Activated naive CD4-positive, alpha-beta T cell treated with anti-CD3 and anti-CD28 coated beads, Interleukin-2, amount 10 ng/mL, durations not matched to agents 7 days and 5 days (primary cell): Measurements from ENCODE around the gene LENG8.

Source experiments
- CTCF ChIA-PET: fragments of 350-600 bp; sonication (Branson Sonifier 250); formaldehyde crosslinking; loops from one replicate; lab custom pipeline; 2021; ENCODE audit warnings: antibody characterized with exemption; lab: Charles Lee
- DNase-seq: peaks from one replicate; pipeline ENCODE4 v3.0.0-alpha.2; 2020
- H3K27ac Mint-ChIP-seq: one replicate; pipeline ENCODE4 v1.8.0; 2021; ENCODE audit warnings: mild to moderate bottlenecking, moderate library complexity, mixed read lengths
- H3K27me3 Mint-ChIP-seq: one replicate; pipeline ENCODE4 v1.8.0; 2021; ENCODE audit warnings: mild to moderate bottlenecking, mixed read lengths
- H3K36me3 Mint-ChIP-seq: one replicate; pipeline ENCODE4 v1.8.0; 2021; ENCODE audit warnings: mixed read lengths
- H3K4me1 Mint-ChIP-seq: one replicate; pipeline ENCODE4 v1.8.0; 2021; ENCODE audit warnings: mixed read lengths
- H3K4me3 Mint-ChIP-seq: one replicate; pipeline ENCODE4 v1.8.0; 2021; ENCODE audit warnings: mild to moderate bottlenecking, moderate library complexity, mixed read lengths
- H3K9me3 Mint-ChIP-seq: one replicate; pipeline ENCODE4 v1.8.0; 2021; ENCODE audit warnings: mixed read lengths

The LENG8 gene

DNA sequence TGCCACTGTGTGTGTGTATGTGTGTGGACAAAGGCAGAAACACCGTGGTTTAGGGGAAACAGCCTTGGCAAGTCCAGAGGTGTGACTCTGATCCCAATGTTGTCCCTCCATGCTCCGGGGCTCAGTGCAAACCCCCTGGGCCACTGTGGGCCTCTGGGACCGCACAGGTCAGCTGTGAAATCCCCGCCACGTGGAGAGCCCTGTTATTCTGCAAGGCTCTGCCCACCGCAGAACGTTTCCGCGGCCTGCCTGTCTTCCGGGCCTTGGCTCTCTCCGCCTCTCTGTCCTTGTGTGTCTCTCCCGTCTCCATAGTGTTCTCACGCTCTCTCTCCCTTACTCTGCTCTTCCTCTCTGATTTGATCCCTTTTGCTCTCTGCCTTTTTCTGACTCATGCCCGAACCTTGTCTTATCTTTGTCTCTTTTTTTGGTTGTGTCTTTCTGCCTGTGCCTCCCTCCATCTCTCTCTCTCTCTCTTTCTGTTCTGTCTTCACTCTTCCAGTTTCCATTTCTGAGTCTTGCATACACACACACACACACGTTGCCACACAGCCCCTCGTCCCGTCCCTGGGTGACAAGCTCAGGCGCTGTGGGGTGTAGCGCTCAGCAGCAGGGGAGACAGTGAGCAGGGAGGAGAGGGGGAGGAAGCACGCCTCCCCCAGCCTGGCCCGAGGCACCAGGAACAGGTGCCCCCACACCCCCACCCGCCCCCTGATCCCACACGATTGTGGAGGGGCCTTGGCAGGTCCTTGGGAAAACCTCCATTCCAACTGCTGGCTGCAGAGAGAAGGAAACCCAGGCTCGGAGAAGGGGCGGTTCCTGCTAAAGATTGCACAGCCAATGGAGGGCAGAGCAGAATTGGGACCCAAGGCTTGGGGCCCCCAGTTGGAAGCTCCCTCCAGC, 30.7 kb upstream of the LENG8 start:
- no peaks in the 10 kb centered on the region for H3K36me3 Mint-ChIP-seq
- H3K4me3 Mint-ChIP-seq, result peak overlapping the region; percentile 26
- H3K4me1 Mint-ChIP-seq, result peaks cover 15% of the 10 kb centered on the region
- H3K27me3 Mint-ChIP-seq, result peaks cover 59% of the 10 kb centered on the region
- DNase-seq, result peak; percentile 71
- peaks cover 6% of the 10 kb centered on the region for H3K9me3 Mint-ChIP-seq
- H3K27ac Mint-ChIP-seq, result peak overlapping the region; percentile 82
- CTCF ChIA-PET, result no interaction called here

DNA sequence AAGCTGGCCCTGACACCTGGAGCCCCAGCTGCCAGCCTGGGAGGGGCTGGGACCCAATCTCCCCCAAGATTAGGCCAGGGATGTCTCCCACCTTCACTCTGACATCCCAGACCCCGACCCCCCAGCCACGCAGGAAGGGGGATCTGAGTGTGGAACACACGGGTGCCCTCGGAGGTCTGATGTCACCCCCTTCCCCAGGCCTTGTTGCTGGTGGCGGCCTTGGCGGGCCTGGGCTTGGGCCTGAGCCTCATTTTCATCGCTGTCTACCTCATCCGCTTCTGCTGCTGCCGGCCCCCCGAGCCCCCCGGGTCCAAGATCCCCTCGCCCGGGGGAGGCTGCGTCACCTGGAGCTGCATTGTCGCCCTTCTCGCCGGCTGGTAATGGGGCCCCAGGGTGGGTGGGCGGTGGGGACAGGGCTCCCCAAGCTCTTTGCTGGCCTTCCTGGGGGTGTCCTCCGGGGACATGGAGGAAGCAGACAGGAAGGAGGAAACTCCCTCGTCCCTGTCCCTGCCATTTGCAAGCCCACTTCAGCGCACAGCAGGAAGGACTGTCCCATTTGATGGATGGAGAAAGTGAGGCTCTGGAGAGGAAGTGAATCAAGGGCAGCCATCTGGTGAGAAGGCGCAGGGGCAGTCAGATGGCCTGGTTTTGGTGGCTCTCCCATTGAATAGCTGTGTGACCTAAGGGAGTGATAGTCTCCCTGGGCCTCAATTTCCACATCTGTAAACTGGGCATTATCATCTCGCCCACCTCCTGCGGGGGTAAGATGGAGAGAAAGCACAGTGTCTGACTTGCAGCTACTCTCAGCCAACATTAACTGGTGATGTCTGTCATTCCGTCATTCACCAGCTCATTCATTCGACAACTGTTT, 29.8 kb upstream of the LENG8 start:
- peaks cover 64% of the 10 kb centered on the region for H3K27me3 Mint-ChIP-seq
- H3K27ac Mint-ChIP-seq, result no peak overlapping the region
- no peak overlapping the region for H3K4me3 Mint-ChIP-seq
- DNase-seq, result no peak
- peaks cover 1% of the 10 kb centered on the region for H3K9me3 Mint-ChIP-seq
- H3K4me1 Mint-ChIP-seq, result peaks cover 15% of the 10 kb centered on the region
- CTCF ChIA-PET, result interaction anchor here (1.0 to 1.3 kb wide), 2 partner anchors 11 to 29 kb away, joined by 3 to 4 read pairs; no protein-coding TSS in a partner anchor
- no peaks in the 10 kb centered on the region for H3K36me3 Mint-ChIP-seq

DNA sequence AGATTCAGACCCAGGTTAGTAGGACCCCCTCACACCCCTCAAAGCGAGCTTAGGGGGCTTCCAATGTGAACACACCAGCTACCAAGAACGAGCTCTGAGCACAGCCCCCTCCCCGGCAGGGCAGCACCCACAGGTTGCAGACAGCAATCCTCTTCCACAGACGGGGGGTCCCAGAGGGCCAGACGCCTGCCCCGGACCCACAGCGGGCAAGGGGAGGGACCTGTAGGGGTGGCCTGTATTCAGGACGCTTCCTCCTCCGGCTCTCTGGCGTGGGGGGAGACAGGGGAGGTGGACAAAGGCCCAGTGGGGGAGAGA, 29.0 kb upstream of the LENG8 start:
- CTCF ChIA-PET, result interaction anchor here (1.0 to 1.3 kb wide), 2 partner anchors 10 to 29 kb away, joined by 3 to 4 read pairs; no protein-coding TSS in a partner anchor
- no peak for DNase-seq
- Mint-ChIP-seq H3K9me3 (no peaks in the 10 kb centered on the region), H3K4me3 (no peak overlapping the region), H3K4me1 (peaks cover 15% of the 10 kb centered on the region), H3K36me3 (no peaks in the 10 kb centered on the region), H3K27me3 (peaks cover 64% of the 10 kb centered on the region), H3K27ac (no peak overlapping the region)

DNA sequence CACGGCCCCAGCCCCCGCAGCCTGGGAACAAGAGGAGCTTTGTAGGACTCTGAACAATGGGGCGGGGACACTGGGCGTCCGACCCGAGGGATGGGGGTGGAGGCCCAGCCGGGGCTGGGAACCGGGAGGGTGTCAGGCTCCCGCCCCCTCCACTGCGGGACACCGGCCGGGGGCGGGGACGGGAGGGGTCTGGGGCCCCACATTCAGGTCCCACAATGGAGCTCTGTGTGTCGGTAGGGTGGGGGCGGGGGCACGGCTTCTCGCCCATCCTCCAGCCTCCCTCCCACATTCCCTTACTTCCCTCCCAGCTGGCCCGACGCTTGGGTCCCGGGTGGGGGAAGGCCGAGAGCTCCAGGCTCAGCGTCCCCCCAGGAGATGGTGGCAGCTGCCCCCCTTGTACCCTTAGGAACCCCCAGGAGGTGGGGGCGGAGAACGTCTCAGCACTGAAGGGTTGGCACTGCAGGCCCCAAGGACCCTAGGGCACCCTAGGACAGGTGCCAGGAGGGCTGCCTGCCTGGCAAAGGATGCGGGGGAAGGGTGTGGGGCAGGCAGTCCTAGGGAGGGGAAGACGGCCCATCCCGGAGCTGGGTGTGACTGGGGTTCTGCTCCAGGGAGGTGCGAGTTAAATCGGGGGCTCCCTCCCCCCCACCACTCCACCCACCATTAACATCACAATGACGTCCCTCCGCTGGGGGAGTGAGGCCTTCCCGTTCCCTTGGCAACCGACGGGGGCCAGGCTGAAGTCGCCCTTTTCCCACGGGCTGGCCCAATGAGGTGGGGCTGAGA, 28.4 kb upstream of the LENG8 start:
- Mint-ChIP-seq H3K36me3 (no peaks in the 10 kb centered on the region), H3K27ac (no peak overlapping the region), H3K9me3 (no peaks in the 10 kb centered on the region), H3K4me3 (no peak overlapping the region), H3K4me1 (peaks cover 15% of the 10 kb centered on the region), H3K27me3 (peaks cover 65% of the 10 kb centered on the region)
- CTCF ChIA-PET, result interaction anchor here (1.0 to 2.1 kb wide), 4 partner anchors 10 to 61 kb away, joined by 3 to 10 read pairs (median 4); no protein-coding TSS in a partner anchor
- no peak for DNase-seq

DNA sequence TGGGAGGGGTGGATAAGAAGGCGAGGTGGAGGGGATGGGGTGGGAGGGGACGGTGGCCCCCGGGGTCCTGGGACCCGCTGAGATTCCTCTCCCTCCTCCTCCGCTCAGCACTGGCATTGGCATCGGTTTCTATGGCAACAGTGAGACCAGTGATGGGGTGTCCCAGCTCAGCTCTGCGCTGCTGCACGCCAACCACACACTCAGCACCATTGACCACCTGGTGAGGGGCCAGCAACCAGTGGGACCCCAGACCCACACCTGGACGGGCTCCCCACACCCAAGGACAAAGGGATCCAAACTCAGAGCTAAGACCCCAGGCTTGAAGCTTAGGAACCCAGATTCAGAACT, 27.9 kb upstream of the LENG8 start:
- H3K4me3 Mint-ChIP-seq, result no peak overlapping the region

DNA sequence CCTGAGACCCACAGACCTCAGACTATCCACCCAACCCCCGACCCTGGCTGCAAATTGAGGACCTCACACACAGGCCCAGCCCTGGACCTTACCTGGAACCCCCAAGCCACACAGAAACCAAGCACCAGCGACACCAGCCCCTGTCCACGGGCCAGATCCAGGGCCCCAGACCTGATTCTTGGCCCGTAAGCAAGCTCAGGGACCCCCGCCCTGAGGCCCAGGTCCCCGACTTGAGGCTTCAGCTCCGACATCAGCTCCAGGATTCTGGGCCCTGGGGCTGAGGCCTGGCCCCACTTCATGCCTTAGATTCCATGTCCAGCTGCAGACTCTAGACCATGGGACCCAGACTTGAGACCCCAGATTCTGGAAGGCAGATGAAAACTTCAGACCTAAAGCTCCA, 27.5 kb upstream of the LENG8 start:
- peaks cover 63% of the 10 kb centered on the region for H3K27me3 Mint-ChIP-seq
- peaks cover 15% of the 10 kb centered on the region for H3K4me1 Mint-ChIP-seq
- no peak overlapping the region for H3K4me3 Mint-ChIP-seq
- no peaks in the 10 kb centered on the region for H3K36me3 Mint-ChIP-seq
- no peak overlapping the region for H3K27ac Mint-ChIP-seq
- H3K9me3 Mint-ChIP-seq, result no peaks in the 10 kb centered on the region
- no peak for DNase-seq
- CTCF ChIA-PET, result interaction anchor here (1.3 to 2.1 kb wide), 2 partner anchors 18 to 60 kb away, joined by 4 to 10 read pairs; no protein-coding TSS in a partner anchor

More for the DNA sequence above, 27.9 kb upstream of the LENG8 start:
- CTCF ChIA-PET, result interaction anchor here (1.3 to 2.1 kb wide), 2 partner anchors 18 to 61 kb away, joined by 4 to 10 read pairs; no protein-coding TSS in a partner anchor
- peaks cover 15% of the 10 kb centered on the region for H3K4me1 Mint-ChIP-seq
- DNase-seq, result no peak
- no peaks in the 10 kb centered on the region for H3K9me3 Mint-ChIP-seq
- H3K36me3 Mint-ChIP-seq, result no peaks in the 10 kb centered on the region
- no peak overlapping the region for H3K27ac Mint-ChIP-seq
- peaks cover 63% of the 10 kb centered on the region for H3K27me3 Mint-ChIP-seq

DNA sequence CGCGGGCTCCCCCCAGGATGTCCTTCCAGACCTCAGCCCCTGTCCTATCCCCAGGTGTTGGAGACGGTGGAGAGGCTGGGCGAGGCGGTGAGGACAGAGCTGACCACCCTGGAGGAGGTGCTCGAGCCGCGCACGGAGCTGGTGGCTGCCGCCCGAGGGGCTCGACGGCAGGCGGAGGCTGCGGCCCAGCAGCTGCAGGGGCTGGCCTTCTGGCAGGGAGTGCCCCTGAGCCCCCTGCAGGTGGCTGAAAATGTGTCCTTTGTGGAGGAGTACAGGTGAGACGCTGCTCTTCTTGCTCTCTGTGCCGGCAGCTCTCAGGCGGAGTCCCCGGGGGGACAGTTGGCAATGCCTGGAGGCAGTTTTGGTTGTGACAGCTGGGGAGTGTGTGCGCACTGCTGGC, 26.9 kb upstream of the LENG8 start:
- CTCF ChIA-PET, result interaction anchor here (1.3 to 2.1 kb wide), 2 partner anchors 17 to 60 kb away, joined by 4 to 10 read pairs; no protein-coding TSS in a partner anchor
- Mint-ChIP-seq H3K36me3 (no peaks in the 10 kb centered on the region), H3K27ac (no peak overlapping the region), H3K9me3 (no peaks in the 10 kb centered on the region), H3K27me3 (peaks cover 61% of the 10 kb centered on the region), H3K4me1 (peaks cover 13% of the 10 kb centered on the region), H3K4me3 (no peak overlapping the region)
- DNase-seq, result no peak

DNA sequence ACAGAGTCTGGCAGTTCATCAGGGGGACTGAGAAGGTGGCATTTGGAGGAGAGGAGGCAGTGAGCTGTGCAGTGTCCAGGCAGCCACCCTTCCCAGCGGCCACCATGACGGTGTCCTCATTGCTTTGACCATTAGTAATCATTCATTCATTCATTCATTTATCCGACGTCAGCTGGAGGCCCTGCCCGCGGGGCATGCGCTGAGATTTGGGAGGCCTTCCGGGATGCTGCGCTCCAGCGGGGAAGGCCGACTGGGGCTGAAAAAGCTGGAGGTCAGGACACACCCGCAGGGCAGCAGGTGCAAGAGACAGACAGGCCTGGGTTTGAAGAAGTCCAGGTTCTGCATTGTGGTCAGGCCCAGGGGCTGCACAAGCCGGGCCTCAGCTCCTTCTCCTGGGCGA, 24.8 kb upstream of the LENG8 start:
- H3K4me3 Mint-ChIP-seq, result no peak overlapping the region
- no peak overlapping the region for H3K27ac Mint-ChIP-seq

DNA sequence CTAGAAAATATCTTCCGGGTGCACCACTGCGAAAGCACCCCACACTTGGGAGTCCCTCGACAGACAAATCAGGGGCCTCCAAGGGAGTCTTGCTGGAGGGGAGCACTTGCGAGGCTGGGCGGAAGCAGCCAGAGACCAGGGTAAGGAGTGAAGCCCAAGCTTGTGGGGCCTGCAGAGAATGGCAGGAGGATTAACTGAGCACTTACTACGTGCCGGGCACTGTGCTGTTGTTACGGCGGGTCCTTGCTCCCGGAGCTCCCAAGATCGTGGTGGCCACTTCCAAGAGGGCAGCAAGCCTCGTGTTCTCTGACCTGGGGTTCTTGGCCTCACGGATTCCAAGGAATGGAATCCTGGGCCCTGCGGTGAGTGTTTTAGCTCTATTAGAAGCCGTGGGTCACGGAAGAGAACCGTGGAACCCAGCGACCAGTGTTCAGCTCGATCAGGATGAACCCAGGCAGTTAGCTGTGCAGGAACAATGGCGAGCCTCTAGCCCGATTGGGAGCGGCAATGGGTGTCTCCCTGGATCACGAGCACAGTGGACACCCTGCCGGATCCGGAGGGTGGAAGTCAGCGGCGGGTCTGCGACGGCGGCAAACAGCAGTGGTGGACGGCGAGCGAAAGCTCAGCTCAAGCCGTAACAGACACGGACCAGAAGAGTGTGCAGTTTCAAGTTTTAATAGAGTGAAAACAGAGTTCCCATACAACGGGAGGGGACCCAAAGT, 24.2 kb upstream of the LENG8 start:
- H3K27ac Mint-ChIP-seq, result no peak overlapping the region
- H3K9me3 Mint-ChIP-seq, result no peaks in the 10 kb centered on the region
- DNase-seq, result no peak
- H3K4me3 Mint-ChIP-seq, result no peak overlapping the region
- no peaks in the 10 kb centered on the region for H3K4me1 Mint-ChIP-seq
- H3K27me3 Mint-ChIP-seq, result peaks cover 71% of the 10 kb centered on the region
- CTCF ChIA-PET, result no interaction called here
- no peaks in the 10 kb centered on the region for H3K36me3 Mint-ChIP-seq

More for the DNA sequence above, 24.8 kb upstream of the LENG8 start:
- DNase-seq, result no peak
- CTCF ChIA-PET, result no interaction called here
- H3K4me1 Mint-ChIP-seq, result no peaks in the 10 kb centered on the region
- no peaks in the 10 kb centered on the region for H3K9me3 Mint-ChIP-seq
- peaks cover 66% of the 10 kb centered on the region for H3K27me3 Mint-ChIP-seq
- no peaks in the 10 kb centered on the region for H3K36me3 Mint-ChIP-seq

DNA sequence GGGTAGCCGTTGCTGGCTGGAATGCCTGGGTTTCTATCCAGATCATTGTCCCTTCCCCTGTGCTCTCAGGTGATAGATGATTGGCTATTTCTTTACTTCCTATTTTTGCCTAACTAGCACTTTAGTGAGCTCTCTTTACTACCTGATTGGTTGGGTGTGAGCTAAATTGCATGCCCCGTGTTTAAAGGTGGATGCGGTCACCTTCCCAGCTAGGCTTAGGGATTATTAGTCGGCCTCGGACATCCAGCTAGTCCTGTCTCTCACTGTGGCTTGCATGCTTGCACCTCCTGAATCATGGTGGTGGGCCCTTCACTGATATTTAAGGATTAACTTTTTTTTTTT, 23.6 kb upstream of the LENG8 start:
- H3K27me3 Mint-ChIP-seq, result peaks cover 74% of the 10 kb centered on the region
- no peaks in the 10 kb centered on the region for H3K36me3 Mint-ChIP-seq
- H3K4me1 Mint-ChIP-seq, result no peaks in the 10 kb centered on the region
- DNase-seq, result no peak
- peak overlapping the region; percentile 19 for H3K27ac Mint-ChIP-seq
- CTCF ChIA-PET, result no interaction called here
- H3K4me3 Mint-ChIP-seq, result no peak overlapping the region
- H3K9me3 Mint-ChIP-seq, result no peaks in the 10 kb centered on the region

DNA sequence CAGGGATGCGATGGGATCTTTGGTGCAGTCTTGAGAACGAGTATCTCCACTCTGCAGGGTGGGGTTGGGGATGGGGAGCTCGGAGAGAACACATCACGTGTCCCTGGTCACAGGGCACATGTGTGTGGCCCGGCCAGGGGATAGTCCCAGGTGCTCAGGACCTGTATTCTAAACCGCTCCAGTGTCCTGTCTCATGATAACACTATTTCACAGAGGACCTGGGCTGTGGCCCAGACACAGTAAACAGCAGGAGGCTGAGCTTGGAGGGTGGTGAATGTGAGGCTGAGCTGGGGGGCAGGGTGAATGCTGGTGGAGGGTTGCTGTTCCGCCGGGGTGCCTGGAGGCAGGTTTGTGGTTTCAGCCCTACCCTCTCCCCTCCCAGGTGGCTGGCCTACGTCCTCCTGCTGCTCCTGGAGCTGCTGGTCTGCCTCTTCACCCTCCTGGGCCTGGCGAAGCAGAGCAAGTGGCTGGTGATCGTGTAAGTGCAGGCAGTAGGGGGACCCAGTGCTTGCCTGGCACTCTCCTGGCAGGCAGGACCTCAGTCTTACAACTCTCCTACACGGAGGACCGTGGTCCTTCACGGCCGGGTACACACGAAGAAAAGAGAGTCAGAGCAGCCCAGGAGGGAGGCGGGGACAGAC, 22.6 kb upstream of the LENG8 start:
- Mint-ChIP-seq H3K27ac (no peak overlapping the region), H3K4me3 (no peak overlapping the region), H3K4me1 (peaks cover 6% of the 10 kb centered on the region), H3K27me3 (peaks cover 75% of the 10 kb centered on the region), H3K36me3 (no peaks in the 10 kb centered on the region), H3K9me3 (no peaks in the 10 kb centered on the region)
- CTCF ChIA-PET, result no interaction called here
- no peak for DNase-seq

DNA sequence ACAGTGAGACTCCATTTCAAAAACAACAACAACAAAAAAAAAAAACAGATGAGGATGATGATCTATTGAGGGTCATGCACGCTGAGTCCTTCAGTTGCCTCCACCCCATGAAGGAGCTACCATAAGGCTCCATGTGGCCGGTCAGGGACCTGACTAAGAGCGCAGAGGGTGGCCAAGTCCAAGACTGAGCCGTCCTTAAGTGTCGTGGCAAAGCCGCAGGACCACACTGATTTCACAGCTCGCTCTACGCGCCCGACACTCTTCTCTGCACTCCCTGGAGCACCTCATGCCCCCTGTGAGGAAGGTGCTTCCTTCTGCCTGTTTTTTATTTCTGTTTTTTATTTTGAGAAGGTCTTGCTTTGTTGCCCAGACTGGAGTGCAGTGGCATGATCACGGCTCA, 21.4 kb upstream of the LENG8 start:
- DNase-seq, result no peak
- CTCF ChIA-PET, result interaction anchor here (1.5 kb wide), 1 partner anchor 12 kb away, joined by 7 read pairs; no protein-coding TSS in a partner anchor
- Mint-ChIP-seq H3K4me3 (no peak overlapping the region), H3K9me3 (no peaks in the 10 kb centered on the region), H3K4me1 (peaks cover 6% of the 10 kb centered on the region), H3K27ac (no peak overlapping the region), H3K27me3 (peaks cover 82% of the 10 kb centered on the region), H3K36me3 (no peaks in the 10 kb centered on the region)
